Mesothelial cell of epicardium (in vitro differentiated cells): ENCODE measurements around the gene NTRK3. TPM values are rescaled to one million over a fixed set of nuclear protein-coding genes. Genes with fewer than 3 reads are reported as not detected.

Experiments
- DNase-seq, 2 experiments: peaks; one replicate each; pipeline ENCODE4 v3.0.0; 2021; ENCODE audit warnings: low spot score in 2 of 2; ENCODE audit not compliant: unreplicated experiment in 2 of 2
- H3K27ac Mint-ChIP-seq: 2 replicates; pipeline ENCODE4 v1.8.0; 2021; ENCODE audit warnings: mixed read lengths
- H3K27me3 Mint-ChIP-seq: 2 replicates; pipeline ENCODE4 v1.8.0; 2021; ENCODE audit warnings: low read depth, mixed read lengths
- H3K36me3 Mint-ChIP-seq: 2 replicates; pipeline ENCODE4 v1.8.0; 2021; ENCODE audit warnings: mixed read lengths
- H3K4me1 Mint-ChIP-seq: 2 replicates; pipeline ENCODE4 v1.8.0; 2021; ENCODE audit warnings: mixed read lengths
- H3K4me3 Mint-ChIP-seq: 2 replicates; pipeline ENCODE4 v1.8.0; 2021; ENCODE audit warnings: mild to moderate bottlenecking, moderate library complexity, mixed read lengths
- H3K9me3 Mint-ChIP-seq: 2 replicates; pipeline ENCODE4 v1.8.0; 2021; ENCODE audit warnings: mixed read lengths
- CTCF ChIP-seq: fragments of 200-600 bp; sonication (generic); IDR thresholded peaks from one replicate; pipeline ENCODE4 v1.5.0; 2021; ENCODE audit warnings: antibody characterized with exemption; ENCODE audit not compliant: unreplicated experiment
- total RNA-seq: library from RNA; stranded (reverse); gene quantifications from 3 replicates; pipeline ENCODE4 v1.2.1, GENCODE V29; 2021

The NTRK3 gene
- total RNA-seq, 1 donor from 2014 or later, result 2.1 TPM

DNA sequence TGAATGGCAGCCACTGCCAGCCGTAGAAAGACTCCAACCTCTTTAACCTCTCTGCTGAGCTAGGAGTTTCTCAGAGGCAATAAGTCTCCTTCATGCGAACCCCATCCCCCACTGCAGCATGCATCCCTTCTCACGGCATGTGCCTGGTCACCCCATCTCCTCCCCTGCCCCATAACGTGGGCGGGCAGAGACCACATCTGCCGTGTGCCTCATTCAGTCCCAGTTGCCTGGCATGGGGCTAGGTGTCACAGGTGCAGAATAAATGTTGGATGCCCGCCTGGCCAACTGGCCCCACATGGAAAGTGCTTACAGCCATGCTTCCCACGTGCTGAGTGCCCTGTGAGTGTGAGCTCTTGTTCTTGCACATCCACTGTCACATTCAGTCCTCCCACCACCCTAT lies 43.5 kb upstream of the NTRK3 start:
- TF ChIP-seq CTCF, result no peak
- Mint-ChIP-seq H3K27ac (no peak overlapping the region), H3K4me3 (no peak overlapping the region), H3K4me1 (no peaks in the 10 kb centered on the region), H3K36me3 (no peaks in the 10 kb centered on the region), H3K27me3 (peaks cover 50% of the 10 kb centered on the region), H3K9me3 (no peaks in the 10 kb centered on the region)
- no peak for DNase-seq

DNA sequence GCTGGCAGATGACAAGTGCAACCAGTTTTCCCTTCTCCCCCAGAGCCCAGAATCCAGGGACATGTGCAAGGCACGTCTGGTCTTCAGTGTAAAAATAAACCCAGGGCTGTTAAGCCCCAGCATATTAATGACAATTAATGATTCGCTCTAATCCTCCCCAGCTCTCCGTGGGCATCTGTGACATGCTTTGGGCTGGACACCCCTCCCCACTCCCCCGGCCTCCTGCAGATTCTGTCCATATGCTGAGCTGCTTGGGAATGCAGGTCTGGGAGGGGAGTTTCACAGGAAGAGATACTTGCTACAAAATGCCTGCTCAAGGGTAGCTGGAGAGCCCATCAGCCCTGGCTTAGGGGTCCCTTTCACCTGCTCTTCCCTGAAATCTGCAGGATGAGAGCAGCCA lies 43.0 kb upstream of the NTRK3 start:
- TF ChIP-seq CTCF, result no peak
- DNase-seq, result no peak
- Mint-ChIP-seq H3K27me3 (peaks cover 53% of the 10 kb centered on the region), H3K4me3 (no peak overlapping the region), H3K9me3 (no peaks in the 10 kb centered on the region), H3K27ac (no peak overlapping the region), H3K4me1 (no peaks in the 10 kb centered on the region), H3K36me3 (no peaks in the 10 kb centered on the region)

DNA sequence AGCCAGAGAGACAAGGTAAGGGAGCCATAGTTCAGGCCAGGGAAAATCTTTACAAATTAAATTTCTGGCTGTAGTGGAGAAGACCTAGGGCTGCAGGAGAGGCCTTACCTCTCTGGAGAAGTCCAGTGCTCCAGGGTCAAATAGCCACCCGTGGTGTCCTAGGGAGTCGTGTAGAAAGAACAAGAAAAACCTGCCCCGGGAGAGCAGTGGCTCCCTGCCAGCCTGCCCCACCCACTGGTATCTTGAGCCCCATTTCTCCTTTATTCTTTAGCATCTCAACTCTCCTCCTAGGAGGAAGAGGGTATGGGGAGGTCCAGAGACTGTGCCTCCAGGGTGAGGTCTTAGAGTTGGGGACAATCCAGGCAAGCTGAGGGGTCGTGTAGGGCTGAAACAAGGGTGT lies 32.1 kb upstream of the NTRK3 start:
- H3K36me3 Mint-ChIP-seq, result no peaks in the 10 kb centered on the region
- no peak overlapping the region for H3K4me3 Mint-ChIP-seq
- no peak overlapping the region for H3K27ac Mint-ChIP-seq
- no peak for TF ChIP-seq CTCF
- H3K9me3 Mint-ChIP-seq, result no peaks in the 10 kb centered on the region
- H3K27me3 Mint-ChIP-seq, result peaks cover 69% of the 10 kb centered on the region
- peaks cover 4% of the 10 kb centered on the region for H3K4me1 Mint-ChIP-seq
- no peak for DNase-seq

GRCh38 chr15:88288206-88288605 lies 31.7 kb upstream of the NTRK3 start:
- no peak for DNase-seq
- no peaks in the 10 kb centered on the region for H3K36me3 Mint-ChIP-seq
- no peak for TF ChIP-seq CTCF
- H3K4me3 Mint-ChIP-seq, result no peak overlapping the region
- H3K27ac Mint-ChIP-seq, result no peak overlapping the region
- H3K27me3 Mint-ChIP-seq, result peaks cover 70% of the 10 kb centered on the region
- peaks cover 4% of the 10 kb centered on the region for H3K4me1 Mint-ChIP-seq
- H3K9me3 Mint-ChIP-seq, result no peaks in the 10 kb centered on the region

DNA sequence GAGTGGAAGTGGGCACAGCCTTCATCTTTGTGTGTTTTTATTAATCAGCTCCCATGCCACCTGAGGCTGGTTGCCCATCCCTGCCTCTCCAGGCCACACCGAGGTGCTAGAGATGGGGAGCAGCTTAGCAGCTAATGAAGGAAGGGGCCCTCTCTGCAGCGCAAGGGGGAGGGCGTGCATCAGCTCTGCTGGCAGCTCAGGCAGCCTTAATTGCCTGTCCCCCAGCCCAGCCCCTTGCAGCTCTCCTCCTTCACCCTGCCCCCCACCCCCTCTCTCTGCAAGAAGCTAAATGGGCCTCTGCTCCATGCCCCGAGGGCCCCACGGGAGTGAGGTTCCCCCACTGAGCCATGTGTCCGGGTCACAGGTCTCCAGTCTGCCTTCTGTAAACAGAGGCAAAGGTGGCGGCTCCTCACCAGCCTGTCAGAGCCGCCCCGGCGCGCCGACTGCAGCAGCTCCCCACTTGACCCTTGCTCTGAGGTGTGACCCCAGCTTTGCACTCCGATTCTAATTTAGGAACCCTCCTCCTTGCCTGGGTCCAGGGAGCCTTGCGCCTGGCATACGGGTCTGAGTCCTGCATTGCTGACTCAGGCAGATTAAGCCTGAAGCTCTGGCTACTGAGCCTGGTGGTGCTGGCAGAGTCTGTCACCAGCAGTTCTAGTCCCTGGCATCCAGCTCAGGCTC lies 27.9 kb upstream of the NTRK3 start:
- peaks cover 11% of the 10 kb centered on the region for H3K4me1 Mint-ChIP-seq
- H3K4me3 Mint-ChIP-seq, result no peak overlapping the region
- no peak overlapping the region for H3K27ac Mint-ChIP-seq
- peaks cover 4% of the 10 kb centered on the region for H3K9me3 Mint-ChIP-seq
- no peak for TF ChIP-seq CTCF
- H3K27me3 Mint-ChIP-seq, result peaks cover 84% of the 10 kb centered on the region
- no peaks in the 10 kb centered on the region for H3K36me3 Mint-ChIP-seq
- no peak for DNase-seq

DNA sequence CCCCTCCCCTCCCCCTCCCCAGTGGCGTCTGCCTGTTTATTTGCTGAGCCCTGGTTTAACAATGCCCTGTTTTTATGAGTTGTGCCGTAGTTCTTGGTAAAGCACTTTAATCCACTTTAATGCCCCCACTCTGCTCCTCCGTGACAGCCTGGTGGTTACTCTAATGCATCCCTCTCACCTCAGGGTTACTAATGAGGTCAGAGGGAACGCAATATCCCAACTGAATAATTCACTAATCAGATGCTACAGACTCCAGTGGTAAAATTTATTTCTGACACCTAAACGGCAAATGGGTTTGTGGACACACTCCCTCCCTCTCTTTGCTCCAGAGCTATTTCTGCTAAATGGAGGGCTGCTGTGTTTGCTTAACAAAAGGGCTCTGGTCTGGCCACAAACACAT lies 26.1 kb upstream of the NTRK3 start:
- DNase-seq, result no peak
- Mint-ChIP-seq H3K4me1 (peaks cover 11% of the 10 kb centered on the region), H3K4me3 (no peak overlapping the region), H3K36me3 (no peaks in the 10 kb centered on the region), H3K9me3 (peaks cover 4% of the 10 kb centered on the region), H3K27me3 (peaks cover 90% of the 10 kb centered on the region), H3K27ac (no peak overlapping the region)
- no peak for TF ChIP-seq CTCF
